ENCODE data around the gene DBET.
"Not testable (repeated sequence)": the region's sequence is repeated elsewhere in the genome, so short reads cannot be mapped to it uniquely, and the experiment has no call there.

Gene DBET

DNA sequence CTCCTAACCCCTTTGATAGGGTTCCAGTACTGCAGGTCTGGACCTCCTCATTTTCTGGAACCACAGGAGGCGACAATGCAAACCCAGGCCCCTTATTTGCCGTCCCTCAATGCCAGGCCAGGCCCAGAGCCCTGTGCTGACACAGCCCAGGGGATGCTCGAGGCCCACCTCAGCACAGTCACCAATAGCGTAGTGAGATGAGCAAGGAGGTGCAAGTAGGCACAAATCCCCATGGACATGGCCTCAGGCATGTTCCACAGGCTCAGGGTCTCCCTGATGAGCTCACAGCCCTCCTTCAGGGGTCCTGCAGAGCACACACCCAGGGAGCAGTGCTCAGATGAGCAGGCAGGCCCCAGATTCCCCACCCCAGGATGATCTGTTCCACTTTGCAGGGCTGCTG lies 5.3 kb upstream of the DBET start:
- H3K27ac ChIP-seq (ENCODE audit: insufficient read depth, low read length, poor library complexity, severe bottlenecking); H3K36me3 ChIP-seq (ENCODE audit: control insufficient read depth, insufficient read depth, low read length); DNase-seq; H3K27me3 ChIP-seq (replicated peaks; ENCODE audit: control insufficient read depth, insufficient read depth, low read length, poor library complexity, severe bottlenecking); H3K4me1 ChIP-seq (ENCODE audit: control insufficient read depth, insufficient read depth, low read length, poor library complexity, severe bottlenecking); H3K4me3 ChIP-seq (ENCODE audit: insufficient read depth, low read depth, low read length, poor library complexity, severe bottlenecking); H3K9me3 ChIP-seq (ENCODE audit: control insufficient read depth, low read length): not testable (repeated sequence)

DNA sequence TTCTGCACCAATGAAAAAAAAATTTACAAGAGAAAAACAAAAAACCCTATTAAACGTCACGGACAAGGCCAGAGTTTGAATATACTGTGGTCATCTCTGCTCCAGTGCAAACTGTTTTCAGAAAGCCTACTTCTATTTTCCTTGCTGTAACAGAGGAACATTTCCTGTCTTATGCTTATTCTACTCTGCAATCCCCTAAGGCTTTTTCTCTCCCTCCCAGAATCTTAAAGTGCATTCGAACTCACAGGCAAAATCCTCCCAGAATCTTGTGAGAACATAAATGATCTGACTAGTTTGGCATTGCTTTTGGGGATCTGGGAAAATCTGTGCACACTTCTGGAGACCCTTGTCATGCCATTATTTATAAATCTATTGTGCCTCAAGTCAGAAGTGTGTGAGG lies 503 bp downstream of the DBET start:
- not testable (repeated sequence) for H3K4me1 ChIP-seq (ENCODE audit: control insufficient read depth, insufficient read depth, low read length, poor library complexity, severe bottlenecking); H3K36me3 ChIP-seq (ENCODE audit: control insufficient read depth, insufficient read depth, low read length); H3K4me3 ChIP-seq (ENCODE audit: insufficient read depth, low read depth, low read length, poor library complexity, severe bottlenecking); DNase-seq; H3K27ac ChIP-seq (ENCODE audit: insufficient read depth, low read length, poor library complexity, severe bottlenecking); H3K27me3 ChIP-seq (replicated peaks; ENCODE audit: control insufficient read depth, insufficient read depth, low read length, poor library complexity, severe bottlenecking); H3K9me3 ChIP-seq (ENCODE audit: control insufficient read depth, low read length)

DNA sequence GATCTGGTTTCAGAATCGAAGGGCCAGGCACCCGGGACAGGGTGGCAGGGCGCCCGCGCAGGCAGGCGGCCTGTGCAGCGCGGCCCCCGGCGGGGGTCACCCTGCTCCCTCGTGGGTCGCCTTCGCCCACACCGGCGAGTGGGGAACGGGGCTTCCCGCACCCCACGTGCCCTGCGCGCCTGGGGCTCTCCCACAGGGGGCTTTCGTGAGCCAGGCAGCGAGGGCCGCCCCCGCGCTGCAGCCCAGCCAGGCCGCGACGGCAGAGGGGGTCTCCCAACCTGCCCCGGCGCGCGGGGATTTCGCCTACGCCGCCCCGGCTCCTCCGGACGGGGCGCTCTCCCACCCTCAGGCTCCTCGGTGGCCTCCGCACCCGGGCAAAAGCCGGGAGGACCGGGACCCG lies 4.0 kb downstream of the DBET start:
- DNase-seq; H3K27ac ChIP-seq (ENCODE audit: insufficient read depth, low read length, poor library complexity, severe bottlenecking); H3K36me3 ChIP-seq (ENCODE audit: control insufficient read depth, insufficient read depth, low read length); H3K4me3 ChIP-seq (ENCODE audit: insufficient read depth, low read depth, low read length, poor library complexity, severe bottlenecking); H3K9me3 ChIP-seq (ENCODE audit: control insufficient read depth, low read length); H3K27me3 ChIP-seq (replicated peaks; ENCODE audit: control insufficient read depth, insufficient read depth, low read length, poor library complexity, severe bottlenecking); H3K4me1 ChIP-seq (ENCODE audit: control insufficient read depth, insufficient read depth, low read length, poor library complexity, severe bottlenecking): not testable (repeated sequence)

DNA sequence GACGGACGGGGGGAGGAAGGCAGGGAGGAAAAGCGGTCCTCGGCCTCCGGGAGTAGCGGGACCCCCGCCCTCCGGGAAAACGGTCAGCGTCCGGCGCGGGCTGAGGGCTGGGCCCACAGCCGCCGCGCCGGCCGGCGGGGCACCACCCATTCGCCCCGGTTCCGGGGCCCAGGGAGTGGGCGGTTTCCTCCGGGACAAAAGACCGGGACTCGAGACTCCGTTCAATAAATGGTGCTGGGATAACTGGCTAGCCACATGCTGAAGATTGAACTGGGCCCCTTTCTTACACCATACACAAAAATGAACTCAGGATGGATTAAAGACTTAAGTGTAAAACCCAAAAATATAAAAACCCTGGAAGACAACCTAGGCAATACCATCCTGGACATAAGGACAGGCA lies 28.8 kb downstream of the DBET start:
- H3K27ac ChIP-seq (ENCODE audit: insufficient read depth, low read length, poor library complexity, severe bottlenecking); H3K36me3 ChIP-seq (ENCODE audit: control insufficient read depth, insufficient read depth, low read length); H3K27me3 ChIP-seq (replicated peaks; ENCODE audit: control insufficient read depth, insufficient read depth, low read length, poor library complexity, severe bottlenecking); H3K4me1 ChIP-seq (ENCODE audit: control insufficient read depth, insufficient read depth, low read length, poor library complexity, severe bottlenecking); DNase-seq; H3K9me3 ChIP-seq (ENCODE audit: control insufficient read depth, low read length); H3K4me3 ChIP-seq (ENCODE audit: insufficient read depth, low read depth, low read length, poor library complexity, severe bottlenecking): not testable (repeated sequence)

DNA sequence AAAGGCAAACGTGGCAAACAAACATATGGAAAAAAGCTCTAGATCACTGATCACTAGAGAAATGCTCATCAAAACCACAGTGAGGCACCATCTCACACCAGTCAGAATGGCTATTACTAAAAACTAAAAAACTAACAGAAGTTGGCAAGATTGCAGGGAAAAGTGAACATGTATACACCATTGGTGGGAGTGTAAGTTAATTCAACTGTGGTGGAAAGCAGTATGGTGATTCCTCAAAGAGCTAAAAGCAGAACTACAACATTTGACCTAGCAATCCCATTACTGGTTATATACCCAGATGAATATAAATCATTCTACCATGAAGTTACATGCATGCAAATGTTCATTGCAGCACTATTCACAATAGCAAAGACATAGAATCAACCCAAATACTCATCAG lies 29.7 kb downstream of the DBET start:
- not testable (repeated sequence) for H3K36me3 ChIP-seq (ENCODE audit: control insufficient read depth, insufficient read depth, low read length); DNase-seq; H3K4me1 ChIP-seq (ENCODE audit: control insufficient read depth, insufficient read depth, low read length, poor library complexity, severe bottlenecking); H3K9me3 ChIP-seq (ENCODE audit: control insufficient read depth, low read length); H3K27me3 ChIP-seq (replicated peaks; ENCODE audit: control insufficient read depth, insufficient read depth, low read length, poor library complexity, severe bottlenecking); H3K27ac ChIP-seq (ENCODE audit: insufficient read depth, low read length, poor library complexity, severe bottlenecking); H3K4me3 ChIP-seq (ENCODE audit: insufficient read depth, low read depth, low read length, poor library complexity, severe bottlenecking)

DNA sequence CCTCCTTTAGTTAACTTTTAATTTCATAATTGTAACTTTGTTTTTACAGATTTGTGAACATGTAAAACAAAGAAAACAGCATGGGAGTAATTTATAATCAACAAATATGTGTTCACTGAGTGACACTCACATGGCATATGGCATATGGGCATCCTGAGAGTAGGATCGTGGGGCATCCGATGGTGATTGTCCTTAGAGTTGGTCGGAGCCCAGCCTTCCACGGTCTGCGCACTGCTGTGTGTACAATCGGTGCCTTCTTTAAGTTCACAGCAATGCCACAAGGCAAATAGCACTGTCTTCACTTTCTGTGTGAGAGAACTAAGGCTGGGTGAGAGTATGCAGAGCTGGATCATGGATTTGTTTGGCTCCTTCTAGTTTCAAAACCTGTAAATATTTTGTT lies 31.0 kb downstream of the DBET start:
- DNase-seq; H3K4me1 ChIP-seq (ENCODE audit: control insufficient read depth, insufficient read depth, low read length, poor library complexity, severe bottlenecking); H3K4me3 ChIP-seq (ENCODE audit: insufficient read depth, low read depth, low read length, poor library complexity, severe bottlenecking); H3K9me3 ChIP-seq (ENCODE audit: control insufficient read depth, low read length); H3K27me3 ChIP-seq (replicated peaks; ENCODE audit: control insufficient read depth, insufficient read depth, low read length, poor library complexity, severe bottlenecking); H3K36me3 ChIP-seq (ENCODE audit: control insufficient read depth, insufficient read depth, low read length); H3K27ac ChIP-seq (ENCODE audit: insufficient read depth, low read length, poor library complexity, severe bottlenecking): not testable (repeated sequence)

DNA sequence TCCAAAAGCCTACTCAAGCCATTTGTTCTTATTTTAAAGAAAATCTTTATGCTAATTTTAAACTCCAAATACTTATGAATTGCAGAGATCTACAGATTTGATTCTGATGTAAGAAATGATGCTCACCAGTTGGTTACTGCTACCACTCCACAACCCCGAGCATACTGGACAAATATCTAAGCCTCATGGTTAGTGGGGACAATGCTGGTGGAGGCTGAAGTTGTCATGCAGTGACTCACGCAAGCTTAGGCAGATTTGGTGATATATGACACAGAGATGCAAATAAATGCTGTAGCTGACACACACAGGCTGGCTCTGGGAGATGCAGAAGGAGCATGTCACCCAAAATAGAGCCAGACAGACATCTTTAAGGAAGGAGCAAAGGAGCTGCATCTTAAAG lies 35.3 kb downstream of the DBET start:
- DNase-seq; H3K36me3 ChIP-seq (ENCODE audit: control insufficient read depth, insufficient read depth, low read length); H3K4me3 ChIP-seq (ENCODE audit: insufficient read depth, low read depth, low read length, poor library complexity, severe bottlenecking); H3K9me3 ChIP-seq (ENCODE audit: control insufficient read depth, low read length); H3K4me1 ChIP-seq (ENCODE audit: control insufficient read depth, insufficient read depth, low read length, poor library complexity, severe bottlenecking); H3K27me3 ChIP-seq (replicated peaks; ENCODE audit: control insufficient read depth, insufficient read depth, low read length, poor library complexity, severe bottlenecking); H3K27ac ChIP-seq (ENCODE audit: insufficient read depth, low read length, poor library complexity, severe bottlenecking): not testable (repeated sequence)

DNA sequence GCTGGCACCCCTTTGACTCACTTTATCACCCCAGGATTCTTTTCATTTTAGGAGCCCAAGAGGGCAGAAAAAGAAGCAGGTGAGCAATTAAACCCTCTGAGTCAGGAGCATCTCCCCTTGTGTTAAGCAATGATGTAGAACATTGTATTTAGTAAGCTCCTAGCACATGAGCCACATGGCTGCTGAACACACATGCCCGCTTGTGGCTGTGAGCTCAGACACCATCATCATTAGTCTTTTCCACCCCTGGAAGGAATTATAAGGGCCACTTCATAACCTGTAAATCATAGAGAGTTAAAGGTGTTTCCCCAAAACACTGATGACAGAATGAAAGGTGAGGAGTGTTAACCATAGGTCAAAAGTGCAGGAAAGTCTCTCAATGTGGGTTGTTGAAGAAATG lies 37.2 kb downstream of the DBET start:
- not testable (repeated sequence) for H3K4me1 ChIP-seq (ENCODE audit: control insufficient read depth, insufficient read depth, low read length, poor library complexity, severe bottlenecking); H3K36me3 ChIP-seq (ENCODE audit: control insufficient read depth, insufficient read depth, low read length); DNase-seq

DNA sequence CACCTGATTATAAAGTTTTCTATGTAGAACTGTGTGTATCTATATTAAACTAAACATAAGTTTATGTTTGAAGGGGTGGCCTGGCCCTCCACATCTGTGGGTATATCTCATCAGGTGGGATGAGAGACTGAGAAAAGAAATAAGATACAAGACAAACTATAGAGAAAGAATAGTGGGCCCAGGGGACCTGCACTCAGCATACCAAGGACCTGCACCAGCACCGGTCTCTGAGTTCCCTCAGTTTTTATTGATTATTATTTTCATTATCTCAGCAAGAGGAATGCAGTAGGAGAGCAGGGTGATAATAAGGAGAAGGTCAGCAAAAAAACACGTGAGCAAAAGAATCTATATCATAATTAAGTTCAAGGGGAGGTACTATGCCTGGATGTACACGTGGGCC lies 41.9 kb downstream of the DBET start:
- not testable (repeated sequence) for H3K27ac ChIP-seq (ENCODE audit: insufficient read depth, low read length, poor library complexity, severe bottlenecking); H3K9me3 ChIP-seq (ENCODE audit: control insufficient read depth, low read length); DNase-seq; H3K4me3 ChIP-seq (ENCODE audit: insufficient read depth, low read depth, low read length, poor library complexity, severe bottlenecking); H3K36me3 ChIP-seq (ENCODE audit: control insufficient read depth, insufficient read depth, low read length); H3K4me1 ChIP-seq (ENCODE audit: control insufficient read depth, insufficient read depth, low read length, poor library complexity, severe bottlenecking); H3K27me3 ChIP-seq (replicated peaks; ENCODE audit: control insufficient read depth, insufficient read depth, low read length, poor library complexity, severe bottlenecking)

More for the DNA sequence above, 37.2 kb downstream of the DBET start:
- H3K9me3 ChIP-seq (ENCODE audit: control insufficient read depth, low read length); H3K4me3 ChIP-seq (ENCODE audit: insufficient read depth, low read depth, low read length, poor library complexity, severe bottlenecking); H3K27ac ChIP-seq (ENCODE audit: insufficient read depth, low read length, poor library complexity, severe bottlenecking); H3K27me3 ChIP-seq (replicated peaks; ENCODE audit: control insufficient read depth, insufficient read depth, low read length, poor library complexity, severe bottlenecking): not testable (repeated sequence)

DNA sequence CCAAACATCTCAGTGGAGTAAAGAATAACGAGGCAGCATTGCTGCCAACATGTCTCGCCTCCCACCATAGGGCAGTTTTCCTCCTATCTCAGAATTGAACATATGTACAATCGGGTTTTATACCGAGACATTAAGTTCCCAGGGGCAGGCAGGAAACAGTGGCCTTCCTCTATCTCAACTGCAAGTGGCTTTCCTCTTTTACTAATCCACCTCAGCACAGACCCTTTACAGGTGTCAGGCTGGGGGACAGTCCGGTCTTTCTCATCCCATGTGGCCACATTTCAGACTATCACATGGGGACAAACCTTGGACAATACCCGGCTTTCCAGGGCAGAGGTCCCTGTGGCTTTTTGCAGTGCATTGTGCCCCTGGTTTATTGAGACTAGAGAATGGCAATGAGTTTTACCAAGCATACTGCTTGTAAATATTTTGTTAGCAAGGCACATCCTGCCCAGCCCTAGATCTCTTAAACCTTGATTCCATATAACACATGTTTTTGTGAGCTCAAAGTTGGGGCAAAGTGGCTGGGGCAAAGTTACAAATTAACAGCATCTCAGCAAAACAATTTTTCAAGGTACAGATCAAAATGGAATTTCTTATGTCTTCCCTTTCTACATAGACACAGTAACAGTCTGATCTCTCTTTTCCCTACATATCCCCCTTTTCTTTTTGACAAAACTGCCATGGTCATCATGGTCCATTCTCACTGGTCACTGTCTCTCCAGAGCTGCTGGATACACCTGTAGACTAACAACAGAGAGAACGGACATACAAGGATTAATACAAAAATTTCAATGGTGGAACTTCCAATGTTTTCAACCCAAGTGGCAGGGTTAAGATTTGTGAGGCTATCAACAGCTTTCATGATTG lies 42.5 kb downstream of the DBET start:
- H3K4me1 ChIP-seq (ENCODE audit: control insufficient read depth, insufficient read depth, low read length, poor library complexity, severe bottlenecking); H3K36me3 ChIP-seq (ENCODE audit: control insufficient read depth, insufficient read depth, low read length); H3K9me3 ChIP-seq (ENCODE audit: control insufficient read depth, low read length); H3K27me3 ChIP-seq (replicated peaks; ENCODE audit: control insufficient read depth, insufficient read depth, low read length, poor library complexity, severe bottlenecking); H3K27ac ChIP-seq (ENCODE audit: insufficient read depth, low read length, poor library complexity, severe bottlenecking); H3K4me3 ChIP-seq (ENCODE audit: insufficient read depth, low read depth, low read length, poor library complexity, severe bottlenecking); DNase-seq: not testable (repeated sequence)
